Naive thymus-derived CD8-positive, alpha-beta T cell (primary cell): ENCODE measurements around the gene MRPL37. TPM values are rescaled to one million over a fixed set of nuclear protein-coding genes. Genes with fewer than 3 reads are reported as not detected.

Experiments
- ATAC-seq, 2 donors: fragments of 150-1000 bp; cut with Tn5 transposase in 1 of 2; sonication (Bioruptor Pico), chemical (Tn5 transposase) in 1 of 2; 1 replicate in 1 of 2; 2 replicates in 1 of 2; pipeline ENCODE4 v1.10.0; 2021; ENCODE audit warnings: mild to moderate bottlenecking in 2 of 2, moderate library complexity in 2 of 2
- POLR2A ChIA-PET: fragments of 350-600 bp; sonication (Branson Sonifier 250); formaldehyde crosslinking; loops from one replicate; lab custom pipeline; 2021; ENCODE audit warnings: antibody characterized with exemption; lab: Charles Lee
- DNase-seq, 10 donors: peaks; one replicate each; pipeline versions ENCODE4 v3.0.0 to v3.0.0-alpha.2; 2020 to 2022
- H3K27ac Mint-ChIP-seq, 10 donors: one replicate each; pipeline ENCODE4 v1.8.0; 2020 to 2022; ENCODE audit warnings: mild to moderate bottlenecking in 10 of 10, mixed read lengths in 10 of 10, moderate library complexity in 4 of 10, inconsistent platforms in 1 of 10
- H3K27me3 Mint-ChIP-seq, 5 donors: one replicate each; pipeline ENCODE4 v1.8.0; 2021 to 2022; ENCODE audit warnings: mixed read lengths in 5 of 5
- H3K36me3 Mint-ChIP-seq, 3 donors: one replicate each; pipeline ENCODE4 v1.8.0; 2020 to 2022; ENCODE audit warnings: mixed read lengths in 3 of 3, mild to moderate bottlenecking in 2 of 3, inconsistent platforms in 1 of 3
- H3K4me1 Mint-ChIP-seq, 4 donors: one replicate each; pipeline ENCODE4 v1.8.0; 2021 to 2022; ENCODE audit warnings: mixed read lengths in 4 of 4
- H3K4me3 Mint-ChIP-seq, 10 donors: one replicate each; pipeline ENCODE4 v1.8.0; 2020 to 2022; ENCODE audit warnings: mild to moderate bottlenecking in 10 of 10, mixed read lengths in 10 of 10, moderate library complexity in 6 of 10, inconsistent platforms in 1 of 10
- H3K9me3 Mint-ChIP-seq, 9 donors: one replicate each; pipeline ENCODE4 v1.8.0; 2020 to 2022; ENCODE audit warnings: mixed read lengths in 9 of 9, mild to moderate bottlenecking in 3 of 9, inconsistent platforms in 1 of 9, moderate library complexity in 1 of 9
- polyA plus RNA-seq, 3 donors: library from polyadenylated mRNA; unstranded; fragments of 300-500 nt; fragmentation: Illumina TruSeq; gene quantifications; one replicate each; pipeline ENCODE4 v1.2.3, GENCODE V29; 2021
- total RNA-seq, 8 experiments: library from RNA in 2 of 8; stranded (reverse) in 2 of 8; gene quantifications; one replicate each; pipeline ENCODE4 v1.2.3 and lab custom pipeline; 2021 to 2026

MRPL37 gene
- total and polyA plus RNA-seq, 5 experiments from 2014 or later: 34.1 to 57.5 (median 51.9) TPM

- Mint-ChIP-seq H3K36me3 (peaks cover 0 to 24% (median 2%) of the 10 kb centered on the region in 3 donors), H3K27ac (no peak overlapping the region), H3K27me3 (no peaks in the 10 kb centered on the region), H3K4me3 (no peak overlapping the region), H3K4me1 (no peaks in the 10 kb centered on the region), H3K9me3 (no peaks in the 10 kb centered on the region)
- POLR2A ChIA-PET: no interaction called here
- ATAC-seq (no peak), DNase-seq (no peak)
These were observed 22.2 kb upstream of the MRPL37 start for GRCh38 chr1:54177726-54178125.

GRCh38 chr1:54178296-54179070 lies 21.5 kb upstream of the MRPL37 start:
- peaks cover 0 to 28% (median 2%) of the 10 kb centered on the region in 3 donors for H3K36me3 Mint-ChIP-seq
- POLR2A ChIA-PET: no interaction called here

GRCh38 chr1:54180701-54181360 lies 19.1 kb upstream of the MRPL37 start:
- ATAC-seq (no peak), DNase-seq (no peak)
- H3K36me3 Mint-ChIP-seq: peaks cover 0 to 37% (median 5%) of the 10 kb centered on the region in 3 donors
- H3K27me3 Mint-ChIP-seq: no peaks in the 10 kb centered on the region
- H3K4me3 Mint-ChIP-seq: no peak overlapping the region
- H3K9me3 Mint-ChIP-seq: no peaks in the 10 kb centered on the region
- no peaks in the 10 kb centered on the region for H3K4me1 Mint-ChIP-seq
- H3K27ac Mint-ChIP-seq: no peak overlapping the region
- POLR2A ChIA-PET: no interaction called here

More at GRCh38 chr1:54178296-54179070, 21.5 kb upstream of the MRPL37 start:
- H3K9me3 Mint-ChIP-seq: no peaks in the 10 kb centered on the region
- no peak for DNase-seq
- H3K27me3 Mint-ChIP-seq: no peaks in the 10 kb centered on the region
- ATAC-seq: no peak
- no peaks in the 10 kb centered on the region for H3K4me1 Mint-ChIP-seq
- no peak overlapping the region for H3K4me3 Mint-ChIP-seq
- no peak overlapping the region for H3K27ac Mint-ChIP-seq

- Mint-ChIP-seq H3K27ac (no peak overlapping the region), H3K36me3 (peaks cover 0 to 50% (median 16%) of the 10 kb centered on the region in 3 donors), H3K4me1 (no peaks in the 10 kb centered on the region), H3K27me3 (no peaks in the 10 kb centered on the region), H3K9me3 (no peaks in the 10 kb centered on the region), H3K4me3 (no peak overlapping the region)
- DNase-seq: no peak
- no peak for ATAC-seq
- POLR2A ChIA-PET: no interaction called here
These were observed 13.9 kb upstream of the MRPL37 start for GRCh38 chr1:54186056-54186455.

GRCh38 chr1:54188291-54188690 lies 11.7 kb upstream of the MRPL37 start:
- POLR2A ChIA-PET: no interaction called here
- H3K4me3 Mint-ChIP-seq: no peak overlapping the region
- H3K36me3 Mint-ChIP-seq: peaks cover 4 to 63% (median 16%) of the 10 kb centered on the region in 3 donors
- DNase-seq (no peak), ATAC-seq (no peak)
- H3K9me3 Mint-ChIP-seq: no peaks in the 10 kb centered on the region
- H3K27me3 Mint-ChIP-seq: no peaks in the 10 kb centered on the region
- no peak overlapping the region for H3K27ac Mint-ChIP-seq
- H3K4me1 Mint-ChIP-seq: no peaks in the 10 kb centered on the region

- Mint-ChIP-seq H3K9me3 (no peaks in the 10 kb centered on the region), H3K27me3 (no peaks in the 10 kb centered on the region), H3K27ac (no peak overlapping the region), H3K4me3 (no peak overlapping the region), H3K36me3 (peaks cover 4 to 73% (median 16%) of the 10 kb centered on the region in 3 donors), H3K4me1 (no peaks in the 10 kb centered on the region)
- ATAC-seq (no peak), DNase-seq (no peak)
- POLR2A ChIA-PET: no interaction called here
These were observed 9.4 kb upstream of the MRPL37 start for GRCh38 chr1:54190526-54190925.

GRCh38 chr1:54191525-54191924 lies 8.4 kb upstream of the MRPL37 start:
- H3K36me3 Mint-ChIP-seq: peaks cover 4 to 69% (median 11%) of the 10 kb centered on the region in 3 donors
- H3K27ac Mint-ChIP-seq: no peak overlapping the region
- POLR2A ChIA-PET: no interaction called here
- DNase-seq (no peak), ATAC-seq (no peak)
- no peaks in the 10 kb centered on the region for H3K9me3 Mint-ChIP-seq
- no peaks in the 10 kb centered on the region for H3K4me1 Mint-ChIP-seq
- H3K27me3 Mint-ChIP-seq: no peaks in the 10 kb centered on the region
- no peak overlapping the region for H3K4me3 Mint-ChIP-seq

GRCh38 chr1:54193453-54193852 lies 6.5 kb upstream of the MRPL37 start:
- Mint-ChIP-seq H3K27me3 (no peaks in the 10 kb centered on the region), H3K9me3 (no peaks in the 10 kb centered on the region), H3K27ac (peak overlapping the region in 1 of 10 donors; percentile 86), H3K36me3 (peaks cover 4 to 54% (median 5%) of the 10 kb centered on the region in 3 donors), H3K4me3 (no peak overlapping the region), H3K4me1 (peaks cover 0 to 3% (median under 1%) of the 10 kb centered on the region in 4 donors)
- no peak for DNase-seq
- no peak for ATAC-seq
- POLR2A ChIA-PET: no interaction called here

- H3K27ac Mint-ChIP-seq: peak overlapping the region; percentile 83 to 94 (median 92)
- H3K4me1 Mint-ChIP-seq: peaks cover 15 to 41% (median 38%) of the 10 kb centered on the region in 4 donors
- H3K36me3 Mint-ChIP-seq: peaks cover 0 to 34% (median 5%) of the 10 kb centered on the region in 3 donors
- DNase-seq: peak in 1 of 10 donors; percentile 11
- POLR2A ChIA-PET: interaction anchor here (0.8 to 1.4 kb wide), 7 partner anchors 11 to 290 kb away, joined by 3 to 8 read pairs (median 3); partner anchors contain the start of genes IFT25 and SSBP3
- H3K4me3 Mint-ChIP-seq: peak overlapping the region; percentile 88 to 97 (median 93)
- no peaks in the 10 kb centered on the region for H3K9me3 Mint-ChIP-seq
- H3K27me3 Mint-ChIP-seq: no peaks in the 10 kb centered on the region
- ATAC-seq: no peak
These were observed 709 bp upstream of the MRPL37 start for GRCh38 chr1:54199151-54199764.

GRCh38 chr1:54200519-54200997 lies 591 bp downstream of the MRPL37 start:
- POLR2A ChIA-PET: interaction anchor here (0.9 to 1.4 kb wide), 6 partner anchors 11 to 289 kb away, joined by 3 to 8 read pairs (median 4); partner anchors contain the start of genes IFT25 and SSBP3
- no peaks in the 10 kb centered on the region for H3K27me3 Mint-ChIP-seq
- H3K4me1 Mint-ChIP-seq: peaks cover 18 to 44% (median 38%) of the 10 kb centered on the region in 4 donors
- ATAC-seq (no peak), DNase-seq (no peak)
- no peaks in the 10 kb centered on the region for H3K9me3 Mint-ChIP-seq
- H3K36me3 Mint-ChIP-seq: peaks cover 0 to 34% (median 11%) of the 10 kb centered on the region in 3 donors
- peak overlapping the region; percentile 88 to 97 (median 93) for H3K4me3 Mint-ChIP-seq
- H3K27ac Mint-ChIP-seq: peak overlapping the region; percentile 83 to 94 (median 92)

- no peaks in the 10 kb centered on the region for H3K9me3 Mint-ChIP-seq
- no peak overlapping the region for H3K4me3 Mint-ChIP-seq
- ATAC-seq (no peak), DNase-seq (no peak)
- H3K27me3 Mint-ChIP-seq: no peaks in the 10 kb centered on the region
- H3K4me1 Mint-ChIP-seq: peaks cover 13 to 47% (median 34%) of the 10 kb centered on the region in 4 donors
- peaks cover 13 to 65% (median 26%) of the 10 kb centered on the region in 3 donors for H3K36me3 Mint-ChIP-seq
- POLR2A ChIA-PET: no interaction called here
- no peak overlapping the region for H3K27ac Mint-ChIP-seq
These were observed 4.2 kb downstream of the MRPL37 start for GRCh38 chr1:54204199-54204598.

GRCh38 chr1:54207287-54207686 lies 7.3 kb downstream of the MRPL37 start:
- H3K9me3 Mint-ChIP-seq: no peaks in the 10 kb centered on the region
- no peak overlapping the region for H3K4me3 Mint-ChIP-seq
- peaks cover 9 to 22% (median 16%) of the 10 kb centered on the region in 4 donors for H3K4me1 Mint-ChIP-seq
- H3K27me3 Mint-ChIP-seq: no peaks in the 10 kb centered on the region
- POLR2A ChIA-PET: no interaction called here
- ATAC-seq (no peak), DNase-seq (no peak)
- H3K27ac Mint-ChIP-seq: no peak overlapping the region
- peaks cover 13 to 92% (median 49%) of the 10 kb centered on the region in 3 donors for H3K36me3 Mint-ChIP-seq
